Measurements from ENCODE around the gene ESYT2.
A peak's percentile ranks its signal among the peaks of the same experiment; 100 is the strongest.

The ESYT2 gene

DNA sequence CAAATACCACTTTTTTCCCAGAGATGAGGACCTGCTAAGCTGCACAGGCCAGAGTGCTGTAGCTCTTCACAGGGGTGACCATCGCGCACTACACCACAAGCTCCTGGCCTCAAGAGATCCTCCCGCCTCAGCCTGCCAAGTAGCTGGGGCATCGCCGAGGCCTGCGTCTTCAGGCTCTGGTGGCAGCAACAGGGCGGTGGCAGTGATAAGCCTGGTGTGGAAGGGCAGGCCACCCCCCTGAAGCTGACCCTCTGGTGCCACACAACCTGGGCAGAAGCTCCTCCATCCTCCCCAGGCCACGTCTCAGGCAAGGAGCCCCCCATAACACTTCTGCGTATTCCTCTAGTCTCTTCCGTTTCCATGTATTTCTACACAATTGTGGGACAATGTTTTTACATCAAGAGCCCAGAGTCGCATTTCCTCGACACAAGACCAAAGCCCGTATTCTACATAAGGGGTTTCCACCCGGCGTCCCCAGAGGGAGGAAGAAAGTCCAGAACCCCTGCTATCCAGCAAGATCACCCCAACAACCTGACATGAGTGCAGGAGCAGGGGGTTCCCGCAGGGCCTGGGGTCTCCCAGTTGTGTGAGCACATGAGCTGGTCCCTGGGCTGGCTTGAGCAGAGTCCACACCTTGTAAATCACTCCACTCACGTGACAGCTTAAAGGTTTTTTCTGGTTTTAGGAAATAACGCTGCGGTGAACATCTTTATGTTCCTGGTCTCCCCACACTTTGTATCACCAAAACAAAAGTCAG is 87.1 kb downstream of the ESYT2 start:
- TF ChIP-seq, protein P1, sequence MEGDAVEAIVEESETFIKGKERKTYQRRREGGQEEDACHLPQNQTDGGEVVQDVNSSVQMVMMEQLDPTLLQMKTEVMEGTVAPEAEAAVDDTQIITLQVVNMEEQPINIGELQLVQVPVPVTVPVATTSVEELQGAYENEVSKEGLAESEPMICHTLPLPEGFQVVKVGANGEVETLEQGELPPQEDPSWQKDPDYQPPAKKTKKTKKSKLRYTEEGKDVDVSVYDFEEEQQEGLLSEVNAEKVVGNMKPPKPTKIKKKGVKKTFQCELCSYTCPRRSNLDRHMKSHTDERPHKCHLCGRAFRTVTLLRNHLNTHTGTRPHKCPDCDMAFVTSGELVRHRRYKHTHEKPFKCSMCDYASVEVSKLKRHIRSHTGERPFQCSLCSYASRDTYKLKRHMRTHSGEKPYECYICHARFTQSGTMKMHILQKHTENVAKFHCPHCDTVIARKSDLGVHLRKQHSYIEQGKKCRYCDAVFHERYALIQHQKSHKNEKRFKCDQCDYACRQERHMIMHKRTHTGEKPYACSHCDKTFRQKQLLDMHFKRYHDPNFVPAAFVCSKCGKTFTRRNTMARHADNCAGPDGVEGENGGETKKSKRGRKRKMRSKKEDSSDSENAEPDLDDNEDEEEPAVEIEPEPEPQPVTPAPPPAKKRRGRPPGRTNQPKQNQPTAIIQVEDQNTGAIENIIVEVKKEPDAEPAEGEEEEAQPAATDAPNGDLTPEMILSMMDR (IDR thresholded peaks at IDR 0.05), result no peak
- Mint-ChIP-seq H3K36me3 (ENCODE audit: low read depth) (peaks cover 71% of the 10 kb centered on the region), H3K27me3 (ENCODE audit: low read depth, poor library complexity) (no peaks in the 10 kb centered on the region), H3K9me3 (no peaks in the 10 kb centered on the region), H3K27ac (no peak overlapping the region), H3K4me1 (no peaks in the 10 kb centered on the region), H3K4me3 (no peak overlapping the region)
- no peak for DNase-seq

DNA sequence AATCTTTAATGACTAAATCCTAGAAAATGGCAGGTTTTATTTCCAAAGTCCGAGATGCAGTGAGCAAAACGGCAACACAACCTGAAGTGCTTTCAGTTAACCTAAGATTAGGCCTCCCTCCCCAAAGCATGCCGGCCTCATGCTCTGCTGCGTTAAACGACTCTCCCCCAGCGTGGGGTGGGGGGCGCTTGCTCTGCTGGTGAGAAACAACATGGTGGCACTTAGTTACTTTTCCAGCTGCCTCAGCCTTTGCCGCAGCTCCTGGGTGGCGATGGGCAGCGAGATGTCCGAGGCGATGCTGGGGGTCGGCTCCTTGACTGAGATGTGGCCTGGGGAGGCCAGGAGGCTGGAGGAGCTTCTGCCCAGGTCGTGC is 88.0 kb downstream of the ESYT2 start:
- no peak for DNase-seq
- no peak overlapping the region for H3K4me3 Mint-ChIP-seq
- H3K4me1 Mint-ChIP-seq, result no peaks in the 10 kb centered on the region
- no peak overlapping the region for H3K27ac Mint-ChIP-seq
- TF ChIP-seq, protein P1 (IDR thresholded peaks at IDR 0.05), result no peak
- H3K27me3 Mint-ChIP-seq (ENCODE audit: low read depth, poor library complexity), result no peaks in the 10 kb centered on the region
- no peaks in the 10 kb centered on the region for H3K9me3 Mint-ChIP-seq
- H3K36me3 Mint-ChIP-seq (ENCODE audit: low read depth), result peaks cover 67% of the 10 kb centered on the region

DNA sequence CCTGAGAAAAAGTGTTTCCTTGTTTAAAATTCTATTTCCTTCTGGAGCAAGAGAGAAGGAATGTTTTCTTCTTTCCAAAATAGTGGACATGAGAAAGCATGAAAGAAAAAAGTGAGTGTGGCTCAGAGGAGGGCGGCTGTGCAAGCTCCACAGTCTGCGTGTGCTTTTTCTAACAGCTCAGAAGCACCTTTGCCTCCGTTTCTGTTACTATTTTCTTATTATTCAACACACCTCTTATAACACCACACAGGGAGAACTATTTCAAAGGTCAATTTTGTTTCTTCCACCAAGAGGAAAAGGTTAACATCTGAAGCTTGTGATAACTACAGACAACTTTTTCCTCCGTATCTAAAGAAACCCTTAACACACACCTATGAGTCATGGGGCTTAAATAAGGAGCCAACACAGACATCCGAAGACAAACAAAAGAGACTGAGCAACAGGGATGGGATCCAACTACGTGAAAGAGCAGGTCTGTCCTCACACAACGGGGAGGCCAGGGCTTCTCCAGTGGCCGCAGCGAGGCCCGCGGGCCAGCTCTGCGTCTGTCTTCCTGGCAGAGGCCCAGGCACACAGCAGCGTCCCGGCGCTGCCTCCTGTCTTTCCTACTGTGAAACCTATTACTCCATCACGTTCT is 88.5 kb downstream of the ESYT2 start:
- DNase-seq, result no peak

DNA sequence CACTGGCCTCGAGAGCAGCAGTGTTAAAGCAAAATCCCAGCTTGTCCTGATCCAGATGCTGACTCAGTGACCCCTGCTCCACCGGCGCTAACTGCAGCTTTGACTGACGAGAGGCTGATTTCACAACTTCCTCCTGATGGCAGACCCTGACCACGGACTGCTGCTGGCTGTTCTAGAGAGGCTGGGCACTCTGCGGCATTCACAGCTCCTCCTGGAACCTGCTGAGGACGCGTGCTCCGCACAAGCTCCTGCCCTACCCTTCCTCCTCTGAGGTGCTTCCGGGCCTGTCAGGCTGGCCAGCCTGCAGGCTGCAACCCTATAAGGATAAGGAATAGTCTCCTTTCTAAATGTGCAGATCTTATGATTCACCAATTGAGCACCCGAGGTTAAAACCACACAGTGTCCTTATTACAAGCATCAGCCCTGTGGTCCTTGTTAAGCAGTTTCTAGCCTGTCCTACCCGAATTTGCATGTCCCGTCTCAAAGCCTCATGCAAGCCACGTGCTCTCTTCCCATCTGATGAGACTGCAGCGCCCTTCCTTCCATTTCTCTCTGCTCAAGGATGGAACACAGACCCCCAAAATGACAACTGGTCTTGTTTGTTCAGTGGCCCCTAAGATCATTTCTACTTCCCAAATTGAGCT is 89.2 kb downstream of the ESYT2 start:
- Mint-ChIP-seq H3K27me3 (ENCODE audit: low read depth, poor library complexity) (no peaks in the 10 kb centered on the region), H3K9me3 (no peaks in the 10 kb centered on the region), H3K36me3 (ENCODE audit: low read depth) (peaks cover 64% of the 10 kb centered on the region), H3K27ac (peak overlapping the region; percentile 73), H3K4me1 (no peaks in the 10 kb centered on the region), H3K4me3 (no peak overlapping the region)
- TF ChIP-seq, protein P1 (IDR thresholded peaks at IDR 0.05), result no peak
- DNase-seq, result no peak

More for the DNA sequence above, 88.5 kb downstream of the ESYT2 start:
- no peak overlapping the region for H3K4me3 Mint-ChIP-seq
- TF ChIP-seq, protein P1 (IDR thresholded peaks at IDR 0.05), result no peak
- H3K9me3 Mint-ChIP-seq, result no peaks in the 10 kb centered on the region
- H3K27me3 Mint-ChIP-seq (ENCODE audit: low read depth, poor library complexity), result no peaks in the 10 kb centered on the region
- H3K4me1 Mint-ChIP-seq, result no peaks in the 10 kb centered on the region
- peaks cover 65% of the 10 kb centered on the region for H3K36me3 Mint-ChIP-seq (ENCODE audit: low read depth)
- peak overlapping the region; percentile 73 for H3K27ac Mint-ChIP-seq

DNA sequence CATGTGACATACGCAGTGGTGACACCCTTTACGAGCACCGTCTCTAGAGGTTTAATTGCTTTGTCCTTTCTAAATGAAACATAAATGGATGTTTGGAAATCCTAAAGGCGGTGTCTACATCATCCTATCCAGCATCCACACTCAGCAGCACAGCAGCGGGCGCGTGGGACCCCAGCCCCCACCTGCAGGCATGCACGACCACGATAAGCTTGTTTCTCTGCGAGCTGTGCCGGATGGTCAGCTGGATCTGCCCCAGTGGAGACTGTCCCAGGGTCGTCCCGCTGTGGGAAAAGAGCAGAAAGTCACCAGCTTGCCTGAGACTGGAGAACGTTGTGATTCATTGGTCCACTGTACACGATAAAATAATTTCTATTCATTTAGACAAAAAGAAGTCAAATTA is 90.5 kb downstream of the ESYT2 start:
- H3K4me3 Mint-ChIP-seq, result no peak overlapping the region
- H3K4me1 Mint-ChIP-seq, result no peaks in the 10 kb centered on the region
- TF ChIP-seq, protein P1 (IDR thresholded peaks at IDR 0.05), result no peak
- no peak for DNase-seq
- H3K36me3 Mint-ChIP-seq (ENCODE audit: low read depth), result peaks cover 69% of the 10 kb centered on the region
- H3K9me3 Mint-ChIP-seq, result no peaks in the 10 kb centered on the region
- H3K27me3 Mint-ChIP-seq (ENCODE audit: low read depth, poor library complexity), result no peaks in the 10 kb centered on the region
- no peak overlapping the region for H3K27ac Mint-ChIP-seq

Data from nephron progenitor cell (in vitro differentiated cells).